Activated CD4-positive, CD25-positive, alpha-beta regulatory T cell treated with anti-CD3 and anti-CD28 coated beads, Interleukin-2, amount 50 U/mL, for 72 hours (primary cell): ENCODE results near the gene RNPEP.
A peak's percentile ranks its signal among the peaks of the same experiment; 100 is the strongest.
"Not testable (repeated sequence)": the region's sequence is repeated elsewhere in the genome, so short reads cannot be mapped to it uniquely, and the experiment has no call there.

ENCODE experiments used
- DNase-seq: peaks from one replicate; pipeline ENCODE4 v3.0.0; 2021

Gene RNPEP

DNA sequence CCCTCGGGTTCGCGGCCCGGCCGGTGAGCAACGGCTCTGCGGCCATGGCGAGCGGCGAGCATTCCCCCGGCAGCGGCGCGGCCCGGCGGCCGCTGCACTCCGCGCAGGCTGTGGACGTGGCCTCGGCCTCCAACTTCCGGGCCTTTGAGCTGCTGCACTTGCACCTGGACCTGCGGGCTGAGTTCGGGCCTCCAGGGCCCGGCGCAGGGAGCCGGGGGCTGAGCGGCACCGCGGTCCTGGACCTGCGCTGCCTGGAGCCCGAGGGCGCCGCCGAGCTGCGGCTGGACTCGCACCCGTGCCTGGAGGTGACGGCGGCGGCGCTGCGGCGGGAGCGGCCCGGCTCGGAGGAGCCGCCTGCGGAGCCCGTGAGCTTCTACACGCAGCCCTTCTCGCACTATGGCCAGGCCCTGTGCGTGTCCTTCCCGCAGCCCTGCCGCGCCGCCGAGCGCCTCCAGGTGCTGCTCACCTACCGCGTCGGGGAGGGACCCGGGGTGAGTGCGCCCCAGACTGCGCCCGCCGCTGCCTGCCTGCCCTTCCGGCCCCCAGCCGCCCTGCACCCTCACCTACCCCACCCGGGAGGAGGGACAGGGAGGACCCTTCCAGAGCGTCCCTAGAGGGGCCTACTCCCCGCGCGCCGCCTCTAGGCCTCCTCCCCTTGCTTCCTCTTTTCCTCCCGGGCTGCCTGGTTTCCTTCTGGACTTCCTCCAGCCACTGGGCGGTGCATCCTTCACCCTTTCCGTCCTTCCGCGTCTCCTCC is at the start of gene RNPEP:
Gene RNPEP (plus strand): TSS at position 26 of the 757 bp plus-strand sequence. CDS start 19 bp downstream, at position 45.
- DNase-seq, result peak; percentile 69

DNA sequence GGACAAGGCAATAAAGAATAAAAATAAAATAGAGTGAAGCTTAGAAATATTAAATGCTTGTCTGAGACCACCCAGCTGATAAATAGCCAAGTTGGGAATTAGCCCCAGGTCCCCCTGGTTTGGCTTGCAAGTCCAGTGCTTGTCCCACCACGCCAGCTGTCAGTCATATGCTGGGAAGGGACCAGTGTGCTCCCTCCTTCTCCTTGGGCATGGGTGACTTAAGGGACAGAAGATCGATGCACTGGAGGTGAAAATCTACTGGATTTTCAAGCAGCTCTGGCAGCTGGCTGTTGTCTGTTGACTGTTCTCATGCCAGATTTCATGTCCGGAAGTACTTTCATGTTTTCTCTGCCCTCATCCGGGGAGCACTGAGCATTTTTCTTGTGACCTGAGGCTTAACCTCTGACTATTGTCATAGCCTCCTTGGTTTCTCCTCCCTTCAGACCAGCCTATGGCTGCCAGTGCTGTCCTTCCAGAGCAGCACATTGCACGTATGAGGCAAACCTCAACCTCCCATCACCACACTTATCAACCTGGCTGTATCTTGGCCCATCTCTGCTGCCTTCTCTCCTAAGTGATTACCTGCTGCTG is 48.5 kb upstream of the RNPEP start:
- no peak for DNase-seq

DNA sequence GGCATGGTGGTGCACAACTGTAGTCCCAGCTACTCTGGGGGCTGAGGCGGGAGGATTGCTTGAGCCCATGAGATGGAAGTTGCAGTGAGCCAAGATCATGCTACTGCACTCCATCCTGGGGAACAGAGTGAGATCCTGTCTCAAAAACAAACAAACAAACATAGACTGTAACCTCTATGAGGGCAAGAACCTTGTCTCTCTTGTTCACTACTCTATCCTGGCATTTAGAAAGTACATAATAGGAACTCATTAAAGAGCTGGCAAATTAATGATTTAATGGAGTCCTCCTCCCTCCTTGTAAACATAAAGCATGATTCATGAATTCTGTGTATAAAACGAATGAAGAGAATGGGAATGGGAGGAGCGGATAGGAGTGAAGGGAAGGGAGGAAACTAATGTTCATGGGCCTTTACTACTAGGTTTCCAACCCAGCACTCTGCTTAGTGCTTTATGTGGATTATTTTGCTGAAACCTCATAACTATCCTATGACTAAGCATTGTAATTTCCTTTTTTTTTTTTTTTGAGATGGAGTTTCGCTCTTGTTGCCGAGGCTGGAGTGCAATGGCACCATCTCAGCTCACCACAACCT is 44.7 kb upstream of the RNPEP start:
- no peak for DNase-seq

DNA sequence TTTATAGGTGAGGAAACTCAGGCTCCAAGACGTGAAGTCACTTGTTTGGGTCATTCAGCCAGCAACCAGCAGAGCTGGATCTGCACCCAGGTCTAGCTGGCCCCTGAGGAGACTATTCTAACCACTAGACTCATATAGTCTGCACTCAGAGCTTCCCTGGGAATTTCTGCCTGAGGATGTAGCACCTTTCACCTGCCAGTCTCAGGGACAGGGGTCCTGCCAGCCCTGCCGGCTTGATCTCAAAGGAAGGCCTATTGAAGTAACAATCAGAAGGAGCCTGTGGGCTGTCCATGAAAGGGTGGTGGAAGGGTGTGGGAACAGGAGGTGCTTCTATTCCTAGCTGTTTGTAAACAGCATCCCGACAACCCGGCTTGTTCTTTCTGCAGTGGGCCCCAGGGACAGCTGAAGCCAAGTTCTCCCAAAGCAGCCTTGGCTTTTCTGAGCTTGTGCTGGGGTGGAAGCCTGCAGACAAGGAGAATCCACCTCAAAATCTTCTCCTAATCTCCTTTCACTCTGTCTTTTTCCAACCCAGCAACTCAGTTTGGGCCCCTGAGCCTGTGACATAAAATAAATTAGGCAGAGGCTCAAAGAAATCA is 43.9 kb upstream of the RNPEP start:
- no peak for DNase-seq

- DNase-seq, result no peak
These were observed 43.3 kb upstream of the RNPEP start for GRCh38 chr1:201939148-201939547.

GRCh38 chr1:201939574-201939973 is 42.9 kb upstream of the RNPEP start:
- DNase-seq, result no peak

- DNase-seq, result not testable (repeated sequence)
These were observed 42.1 kb upstream of the RNPEP start for GRCh38 chr1:201940316-201940715.

DNA sequence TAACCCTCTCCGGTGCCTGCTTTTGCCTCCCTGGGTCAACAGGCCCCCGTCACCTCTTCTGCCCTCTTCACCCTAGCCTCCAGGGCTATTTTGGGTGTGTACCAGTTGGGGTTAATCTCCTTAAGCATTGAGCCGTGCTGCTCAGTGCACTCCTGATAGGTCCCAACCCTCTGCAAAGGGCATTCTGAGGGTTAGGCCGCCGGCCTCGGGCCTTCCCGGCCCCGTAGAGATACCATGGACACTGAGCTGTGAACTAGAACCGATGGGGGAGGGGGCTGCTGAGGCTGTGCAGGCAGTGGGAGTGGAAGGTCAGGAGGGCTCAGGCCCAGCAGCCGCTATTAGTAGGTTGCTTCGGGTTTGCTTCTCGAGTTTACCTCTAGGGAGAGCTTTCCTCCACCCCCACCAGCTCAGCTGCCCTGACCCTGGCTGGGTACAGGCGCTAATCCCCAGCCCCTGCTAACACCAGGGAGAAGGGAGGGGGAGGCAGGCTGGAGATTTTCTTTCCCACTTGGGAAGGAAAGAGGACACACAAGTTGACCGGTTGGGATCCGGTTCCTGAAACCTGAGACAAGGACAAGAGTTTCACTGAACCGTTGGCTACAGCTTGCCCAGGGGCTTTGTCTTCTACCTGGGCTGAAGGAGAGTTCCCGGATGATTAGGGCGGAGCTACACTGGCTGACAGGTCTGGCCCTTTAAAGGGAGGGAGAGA is 40.9 kb upstream of the RNPEP start:
- no peak for DNase-seq

DNA sequence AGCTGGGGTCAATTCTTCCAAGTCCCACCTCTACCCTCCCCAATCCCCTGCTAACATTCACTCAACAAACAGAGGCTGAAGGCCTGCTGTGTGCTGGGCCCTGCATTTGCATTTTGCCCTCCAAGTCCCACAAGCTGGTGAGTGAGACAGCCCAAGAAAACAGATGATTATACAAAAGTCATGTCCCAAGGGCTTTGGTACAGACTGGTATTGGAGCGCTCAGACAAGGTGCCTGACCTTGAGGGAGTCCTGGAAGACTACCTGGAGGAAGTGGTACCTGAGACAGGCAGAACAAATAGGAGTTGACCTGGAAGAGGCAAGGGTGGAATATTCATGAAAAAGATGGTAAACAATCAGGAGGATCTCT is 40.3 kb upstream of the RNPEP start:
- no peak for DNase-seq

DNA sequence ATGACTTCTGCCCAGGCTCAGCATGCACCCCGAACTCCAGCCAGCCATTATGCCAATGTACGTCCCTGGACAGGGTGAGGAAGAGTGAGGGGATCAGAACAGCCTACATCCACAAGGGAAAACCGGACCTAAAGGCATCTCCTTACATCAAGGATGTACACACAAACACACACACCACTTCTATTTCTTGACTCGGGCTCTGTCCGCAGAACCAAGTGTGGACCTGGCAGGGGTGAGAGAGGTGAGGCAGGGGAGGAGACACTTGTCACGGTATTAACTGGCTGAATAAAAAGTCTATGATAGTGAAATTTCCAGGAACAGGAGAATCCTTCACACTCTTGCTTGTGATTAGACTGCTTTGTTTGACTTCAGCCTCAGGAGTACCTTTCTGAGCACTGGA is 38.4 kb upstream of the RNPEP start:
- DNase-seq, result no peak

DNA sequence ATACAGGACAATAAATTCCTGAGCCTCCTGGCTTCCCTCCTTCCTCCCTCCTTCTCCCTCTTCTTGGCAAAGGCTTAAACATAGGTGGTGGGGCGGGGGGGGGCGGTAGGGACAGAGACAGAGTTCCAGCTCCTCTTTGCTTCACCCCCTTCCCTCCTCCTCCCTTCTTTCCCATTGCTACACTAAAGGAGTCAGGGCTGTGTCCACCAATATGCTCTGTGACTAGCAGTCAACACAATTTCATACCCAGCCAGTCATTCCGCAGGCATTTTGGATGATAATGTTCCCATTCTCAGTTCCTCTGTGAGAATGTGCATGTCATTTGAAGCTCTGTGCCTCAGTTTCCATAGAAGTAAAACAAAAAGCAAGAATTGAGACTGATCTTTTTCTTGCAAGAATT is 37.8 kb upstream of the RNPEP start:
- no peak for DNase-seq

DNA sequence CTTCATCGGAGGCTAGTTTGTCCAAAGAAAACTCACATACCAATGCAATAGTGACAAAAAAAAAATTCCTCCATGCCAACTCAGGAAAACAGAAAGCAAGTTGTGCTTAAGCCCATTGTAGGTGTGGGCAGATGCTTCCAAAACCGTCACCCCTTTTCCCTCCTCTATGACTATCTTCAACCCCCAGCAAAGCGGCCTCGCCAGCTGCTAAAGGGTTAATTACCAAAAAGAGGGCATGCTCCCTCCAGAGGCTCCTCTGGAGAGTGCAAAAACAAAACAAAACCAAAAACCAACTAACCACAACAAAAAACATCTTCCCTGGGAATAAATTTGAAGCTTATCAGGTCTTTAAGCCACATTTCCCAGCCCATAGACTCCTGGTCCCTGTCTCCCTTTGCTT is 37.3 kb upstream of the RNPEP start:
- DNase-seq, result no peak

DNA sequence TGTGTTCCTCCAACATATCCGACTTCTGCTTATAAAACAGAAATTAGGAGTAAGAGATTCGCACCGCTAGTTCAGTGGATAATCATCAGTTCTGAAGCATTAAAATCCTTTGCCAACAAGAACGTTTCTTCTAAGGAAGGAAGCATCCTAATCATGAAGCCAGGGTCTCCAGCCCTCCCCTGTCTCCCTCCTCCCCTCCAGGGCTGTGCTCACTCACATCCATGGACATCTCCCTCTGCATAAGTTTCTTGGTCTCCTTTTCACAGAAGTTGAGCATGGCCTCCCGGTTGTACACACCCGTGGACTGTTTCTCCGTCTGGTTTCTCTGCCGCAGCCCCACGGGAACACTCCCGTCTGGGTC is 36.6 kb upstream of the RNPEP start:
- no peak for DNase-seq

DNA sequence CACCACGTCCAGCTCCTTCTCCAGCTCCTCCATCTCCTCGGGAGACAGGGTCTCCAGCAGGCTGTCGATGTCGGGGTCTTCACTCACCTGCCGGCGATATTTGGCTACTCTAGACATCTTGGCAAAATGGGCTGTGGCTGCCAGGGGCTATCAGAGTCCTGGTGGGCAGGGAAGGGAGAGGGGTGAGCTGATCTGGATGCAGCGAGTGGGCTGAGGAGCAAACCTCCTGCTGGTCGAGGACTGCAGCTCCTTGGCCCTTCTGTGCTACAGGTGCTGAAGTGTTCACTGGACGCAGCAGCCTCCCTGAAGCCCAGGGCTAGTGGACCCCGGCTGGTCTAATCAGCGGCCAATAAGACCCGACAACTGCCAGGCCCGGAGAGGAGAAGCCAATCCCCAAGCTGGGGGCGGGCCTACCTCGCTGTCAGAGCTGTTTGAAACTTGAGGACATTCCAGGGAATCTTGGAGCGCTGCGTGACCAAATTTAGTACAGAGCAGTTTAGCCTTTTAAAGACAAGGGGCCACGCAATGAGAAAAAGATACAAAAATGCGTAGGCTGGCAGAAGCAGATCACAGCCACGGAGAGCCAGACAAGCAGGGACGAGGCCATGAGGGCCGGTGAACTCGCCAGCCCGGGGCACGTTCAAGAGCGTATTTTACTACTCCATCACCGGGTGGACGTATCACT is 36.1 kb upstream of the RNPEP start, which contains the start of gene LMOD1:
Gene LMOD1 (minus strand): TSS at position 325 of the 685 bp plus-strand sequence. CDS start 208 bp downstream, at position 117.
- DNase-seq, result no peak

DNA sequence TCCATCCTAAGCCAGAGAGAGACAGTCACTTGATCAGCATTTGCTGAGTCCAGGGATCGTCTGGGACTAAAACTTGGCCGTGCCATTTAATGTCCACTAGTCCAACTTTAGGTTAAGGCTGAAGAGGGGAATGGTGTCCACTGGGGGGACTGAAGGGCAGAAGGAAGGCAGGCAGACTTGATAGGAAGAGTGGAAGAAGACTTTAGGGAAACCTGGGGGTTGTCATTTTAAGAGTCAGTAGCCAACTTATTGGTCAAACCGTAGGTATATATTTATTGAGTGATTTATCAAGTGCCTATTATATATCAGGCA is 34.8 kb upstream of the RNPEP start:
- no peak for DNase-seq

DNA sequence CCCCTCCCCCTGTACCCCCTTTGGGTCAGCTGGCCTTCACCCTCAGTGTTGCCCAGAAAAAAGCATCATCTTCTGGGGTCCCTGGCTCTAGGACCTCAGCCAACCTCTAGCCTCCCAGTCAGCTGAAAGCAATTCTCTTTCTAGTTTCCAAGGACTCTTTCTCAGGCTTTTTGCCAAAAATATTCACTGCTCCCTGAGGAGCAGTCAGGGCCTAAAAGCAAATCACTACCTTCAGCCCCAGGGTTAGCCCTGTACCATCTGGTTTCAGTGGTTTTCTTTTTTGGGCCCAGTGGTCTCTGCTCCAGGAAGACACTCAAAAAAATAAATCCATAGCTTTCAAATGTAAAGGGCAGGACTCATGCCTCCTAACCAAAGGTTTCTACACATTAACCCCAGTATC is 33.0 kb upstream of the RNPEP start:
- no peak for DNase-seq

DNA sequence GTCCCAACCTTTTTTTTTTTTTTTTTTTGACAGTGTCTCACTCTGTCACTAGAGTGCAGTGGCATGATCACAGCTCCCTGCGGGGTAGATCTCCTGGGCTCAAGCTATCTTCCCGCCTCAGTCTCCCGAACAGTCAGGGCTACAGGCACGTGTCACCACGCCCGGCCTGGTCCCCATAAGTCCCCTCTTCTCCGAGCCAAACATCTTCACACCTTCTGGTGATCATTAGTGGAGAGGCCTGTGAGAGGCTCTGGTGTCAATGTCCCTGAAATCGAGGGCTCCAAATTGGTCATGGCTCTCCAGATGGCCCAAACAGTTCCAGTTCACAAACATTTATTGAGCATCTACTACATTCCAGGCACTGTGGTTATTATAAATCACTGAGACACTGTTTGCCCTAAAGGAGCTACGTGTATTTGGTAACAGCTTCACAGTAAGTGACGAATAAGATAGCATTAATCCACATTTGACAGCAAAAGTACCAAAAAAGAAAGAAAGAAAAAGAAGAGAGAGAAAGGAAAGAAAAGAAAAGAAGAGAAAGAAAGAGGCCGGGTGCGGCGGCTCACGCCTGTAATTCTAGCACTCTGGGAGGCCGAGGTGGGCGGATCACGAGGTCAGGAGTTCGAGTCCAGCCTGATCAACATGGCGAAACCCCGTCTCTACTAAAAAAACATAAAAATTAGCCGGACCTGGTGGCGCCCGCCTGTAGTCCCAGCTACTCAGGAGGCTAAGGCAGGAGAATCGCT is 28.0 kb upstream of the RNPEP start:
- no peak for DNase-seq

DNA sequence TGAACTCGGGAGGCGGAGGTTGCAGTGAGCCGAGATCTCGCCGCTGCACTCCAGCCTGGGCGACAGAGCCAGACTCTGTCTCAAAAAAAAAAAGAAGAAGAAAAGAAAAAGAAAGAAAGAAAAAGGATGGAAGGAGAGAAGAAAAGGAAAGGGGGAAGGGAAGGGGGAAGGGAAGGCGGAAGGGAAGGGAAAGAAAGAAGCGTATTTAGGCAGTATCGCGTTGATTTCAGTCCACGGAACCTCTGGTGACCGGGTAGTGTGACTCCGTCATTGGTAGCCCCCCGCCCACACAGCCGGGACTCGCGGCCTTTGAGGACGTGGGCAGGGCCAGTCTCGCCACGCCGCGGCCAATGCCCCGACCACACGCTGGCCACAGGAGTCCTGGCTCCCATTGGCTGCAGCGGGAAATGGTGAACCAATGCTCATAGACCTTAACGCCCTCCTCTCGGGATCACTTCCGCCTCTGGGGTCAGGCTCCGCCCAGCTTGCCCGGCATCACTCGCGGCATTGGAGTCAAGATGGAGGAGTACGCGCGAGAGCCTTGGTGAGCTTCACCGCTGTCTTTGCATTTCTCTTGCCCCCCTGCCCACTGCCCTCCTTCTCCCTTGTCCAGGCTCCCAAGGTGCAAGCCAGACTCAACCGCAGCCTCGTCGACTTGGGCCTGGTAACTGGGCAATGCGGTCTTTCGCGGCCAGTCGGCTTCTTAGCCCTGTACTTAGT is 27.3 kb upstream of the RNPEP start, which contains the start of gene TIMM17A:
Gene TIMM17A (plus strand): TSS at position 495 of the 720 bp plus-strand sequence. CDS start 24 bp downstream, at position 519.
- peak; percentile 93 for DNase-seq

- no peak for DNase-seq
These were observed 26.7 kb upstream of the RNPEP start for GRCh38 chr1:201955729-201956143.

DNA sequence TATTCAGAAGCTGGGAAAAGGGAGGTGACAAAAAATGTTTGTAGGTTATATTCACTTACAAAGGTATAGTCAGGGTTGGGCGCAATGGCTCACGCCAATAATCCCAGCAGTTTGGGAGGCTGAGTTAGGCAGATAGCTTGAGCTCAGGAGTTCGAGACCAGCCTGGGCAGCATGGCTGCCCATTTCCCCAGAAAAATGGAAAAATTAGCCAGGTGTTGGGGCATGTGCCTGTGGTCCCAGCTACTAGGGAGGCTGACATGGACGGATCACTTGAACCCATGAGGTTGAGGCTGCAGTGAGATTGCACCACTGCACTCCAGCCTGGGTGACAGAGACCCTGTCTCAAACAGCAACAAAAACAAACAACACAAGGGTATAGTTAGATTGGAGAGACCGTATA is 24.1 kb upstream of the RNPEP start:
- DNase-seq, result no peak

GRCh38 chr1:201962382-201962781 is 20.1 kb upstream of the RNPEP start:
- not testable (repeated sequence) for DNase-seq
